NCI-H1105 treated with DMSO at 0.1 percent for 48 hours (cell line): Measurements from ENCODE around the gene OPCML.
A peak's percentile ranks its signal among the peaks of the same experiment; 100 is the strongest.

Source experiments
- DNase-seq: peaks from one replicate; lab custom pipeline; 2025; lab: John Stamatoyannopoulos, UW

OPCML gene

GRCh38 chr11:133232665-133233064 lies 299.6 kb downstream of the OPCML start:
- no peak for DNase-seq

DNA sequence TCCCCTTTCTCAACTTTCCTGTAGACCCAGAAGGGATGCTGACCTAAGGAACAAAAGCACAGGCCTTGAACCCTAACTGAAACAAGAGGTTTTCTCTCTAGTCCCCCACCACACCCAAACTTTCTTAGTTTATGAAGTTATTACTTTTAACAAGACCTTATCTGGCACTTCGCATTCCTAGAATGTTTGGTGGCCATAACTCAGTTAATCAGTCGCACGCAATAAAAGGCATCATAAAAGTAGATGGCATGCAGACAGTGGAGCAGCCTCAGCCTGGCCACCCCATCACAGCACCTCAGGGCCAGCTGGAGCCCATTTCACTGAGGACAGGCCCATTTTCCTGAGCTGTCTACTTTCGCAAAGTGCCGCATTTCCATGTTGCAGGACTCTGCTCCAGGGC lies 301.9 kb downstream of the OPCML start:
- DNase-seq, result no peak

- DNase-seq, result peak; percentile 91
Measured at GRCh38 chr11:133228471-133229329, 303.6 kb downstream of the OPCML start.

GRCh38 chr11:133227632-133228111 lies 304.6 kb downstream of the OPCML start:
- no peak for DNase-seq

GRCh38 chr11:133224271-133224670 lies 308.0 kb downstream of the OPCML start:
- no peak for DNase-seq

DNA sequence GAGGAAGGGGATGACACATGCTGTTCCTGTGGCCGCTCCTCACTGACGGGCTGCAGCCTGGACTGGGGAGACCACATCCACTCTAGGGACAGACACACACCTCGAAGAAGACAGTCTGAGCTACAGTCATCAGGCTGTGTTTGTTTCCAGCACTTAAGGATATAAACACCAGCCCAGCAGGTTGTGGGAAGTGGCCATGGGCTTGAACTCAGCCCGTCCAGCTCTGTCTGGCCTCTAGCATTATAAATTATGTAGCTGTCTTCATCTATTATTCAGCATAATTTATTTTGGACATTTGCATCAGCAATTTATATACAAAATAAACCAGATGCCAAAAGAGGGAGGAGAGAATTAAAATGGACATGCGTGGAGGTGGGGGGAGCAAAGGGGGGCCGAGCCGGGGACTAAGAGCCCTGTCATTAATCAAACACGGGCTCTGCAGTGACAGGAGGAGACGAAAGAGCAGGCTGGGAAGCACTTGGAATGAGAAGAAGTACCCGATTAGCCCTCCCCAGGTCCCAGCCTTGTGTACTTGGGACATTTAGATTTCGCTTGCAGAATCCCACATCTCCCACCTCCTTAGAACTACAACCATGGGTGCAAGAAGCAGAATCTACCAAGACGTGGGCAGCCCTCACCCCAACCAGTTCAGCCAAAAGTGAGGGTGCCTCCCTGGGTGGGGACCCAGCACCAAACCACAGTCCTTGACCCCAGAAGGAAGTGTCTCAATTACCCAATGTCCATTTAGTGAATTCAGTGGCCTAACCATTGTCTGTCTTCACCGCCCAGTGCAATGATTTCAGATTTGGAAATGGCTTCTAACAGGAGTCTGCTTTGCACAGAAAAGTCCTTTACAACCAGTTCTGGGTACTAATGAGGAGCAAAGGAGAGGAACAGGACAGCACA lies 309.6 kb downstream of the OPCML start:
- no peak for DNase-seq

- no peak for DNase-seq
Measured at GRCh38 chr11:133219543-133219942, 312.8 kb downstream of the OPCML start.

GRCh38 chr11:133216813-133217212 lies 315.5 kb downstream of the OPCML start:
- no peak for DNase-seq

GRCh38 chr11:133215596-133216230 lies 316.6 kb downstream of the OPCML start:
- DNase-seq, result no peak

DNA sequence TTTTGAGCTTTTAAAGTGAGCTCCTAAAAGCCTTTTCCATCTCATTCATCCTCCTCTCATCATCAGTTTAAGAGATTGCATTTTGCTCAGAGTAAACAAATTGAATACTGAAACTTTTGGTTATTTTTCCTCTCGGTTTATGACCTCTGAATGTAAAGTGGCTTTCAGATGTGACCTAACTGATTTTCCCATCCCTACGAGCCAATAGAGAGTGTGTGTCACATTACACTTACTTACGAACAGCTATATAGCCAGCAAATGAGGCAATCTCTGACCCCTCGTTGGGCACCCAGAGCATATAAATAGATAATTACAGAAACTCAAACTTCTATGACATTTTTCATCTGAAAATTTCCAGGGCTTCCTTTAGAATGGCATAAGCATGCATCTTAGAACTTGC lies 317.7 kb downstream of the OPCML start:
- no peak for DNase-seq

GRCh38 chr11:133212201-133212600 lies 320.1 kb downstream of the OPCML start:
- no peak for DNase-seq

- DNase-seq, result no peak
Measured at GRCh38 chr11:133207995-133208394, 324.3 kb downstream of the OPCML start.

- no peak for DNase-seq
Measured at GRCh38 chr11:133206313-133207005, 325.8 kb downstream of the OPCML start.

DNA sequence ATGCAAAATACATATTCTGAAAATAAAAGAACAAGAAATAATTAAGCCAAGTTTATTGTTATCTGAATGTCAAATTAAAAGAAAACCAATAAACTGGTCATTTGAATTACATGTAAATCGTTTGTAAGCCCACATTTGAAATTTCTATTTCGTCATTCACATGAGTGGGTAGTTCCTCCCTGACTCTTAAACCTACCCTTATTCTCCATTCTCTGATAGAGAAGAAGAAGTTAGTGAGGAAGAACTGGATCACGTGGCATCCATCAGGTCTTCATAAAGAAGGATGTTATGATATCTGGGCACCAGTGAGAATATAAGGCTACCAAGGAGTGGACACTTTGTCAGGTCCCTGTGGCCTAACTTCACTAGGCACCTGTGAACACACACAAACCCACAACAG lies 328.1 kb downstream of the OPCML start:
- no peak for DNase-seq

- DNase-seq, result no peak
Measured at GRCh38 chr11:133202816-133203215, 329.5 kb downstream of the OPCML start.

GRCh38 chr11:133198438-133198837 lies 333.9 kb downstream of the OPCML start:
- no peak for DNase-seq

DNA sequence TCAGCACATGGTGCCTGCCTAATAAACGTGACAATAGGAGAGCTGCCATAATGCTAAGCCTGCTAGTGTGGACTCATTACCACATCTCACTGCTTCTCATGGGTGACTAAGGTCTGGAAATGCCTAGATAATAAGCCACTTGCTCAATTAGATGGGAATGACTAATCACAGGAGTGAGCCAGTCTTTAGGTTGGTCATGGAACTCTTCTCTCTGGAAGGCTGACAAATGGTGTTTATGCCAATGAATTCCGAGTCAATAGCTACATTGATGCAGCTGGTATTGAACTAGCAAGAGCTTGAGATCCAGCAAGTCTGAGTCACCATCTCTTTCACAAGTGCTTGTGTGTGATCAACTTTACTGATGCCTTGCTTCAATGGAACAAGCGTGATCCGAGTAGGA lies 334.9 kb downstream of the OPCML start:
- no peak for DNase-seq

GRCh38 chr11:133191931-133192330 lies 340.4 kb downstream of the OPCML start:
- no peak for DNase-seq

GRCh38 chr11:133181667-133182066 lies 350.6 kb downstream of the OPCML start:
- DNase-seq, result no peak

DNA sequence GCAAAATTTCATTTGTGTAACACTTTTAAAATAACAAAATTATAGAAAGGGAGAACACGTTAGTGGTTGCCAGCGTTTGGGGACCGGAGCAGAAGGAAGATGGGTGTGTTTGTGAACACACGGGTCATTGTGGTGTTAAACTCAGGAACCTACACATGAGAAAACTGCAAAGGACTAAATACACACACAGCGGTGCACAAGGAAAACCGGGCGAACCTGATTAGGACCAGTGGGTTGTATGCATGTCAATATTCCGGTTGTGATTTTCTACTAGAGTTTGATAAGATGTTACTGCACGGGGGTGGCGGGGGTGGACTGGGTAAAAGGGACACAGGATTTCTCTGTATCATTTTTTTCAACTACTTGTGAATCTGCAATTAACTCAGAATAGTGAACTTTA lies 351.2 kb downstream of the OPCML start:
- no peak for DNase-seq

DNA sequence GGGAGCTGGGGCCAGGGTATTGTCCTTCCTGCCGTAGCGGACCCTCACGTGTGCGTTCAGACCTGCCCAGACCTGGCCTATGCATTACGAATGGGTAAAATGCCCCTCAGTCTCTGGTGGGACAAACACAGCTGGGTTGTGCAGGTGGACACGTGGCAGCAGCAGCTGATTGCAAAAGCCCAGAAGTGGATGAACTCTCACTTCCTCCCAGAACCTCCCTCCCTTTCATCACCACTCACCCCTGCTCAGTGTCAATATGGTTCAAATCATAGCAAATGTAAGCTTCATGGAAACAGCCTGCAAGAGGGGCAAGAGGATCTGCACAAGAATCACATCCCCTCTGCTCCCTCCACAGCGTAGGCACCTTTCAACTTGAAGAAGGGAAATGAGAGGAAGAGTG lies 352.1 kb downstream of the OPCML start:
- no peak for DNase-seq

- DNase-seq, result no peak
Measured at GRCh38 chr11:133176748-133177147, 355.6 kb downstream of the OPCML start.
